Peyer's patch (tissue), 4 donors: ENCODE data around the gene SPOCD1. TPM values are rescaled to one million over a fixed set of nuclear protein-coding genes. Genes with fewer than 3 reads are reported as not detected.

ENCODE experiments used
- DNase-seq, 3 donors: peaks; one replicate each; pipeline ENCODE4 v3.0.0-alpha.2; 2017 to 2019
- H3K27ac ChIP-seq, 4 donors: fragments of 200-600 bp; sonication (generic); one replicate each; pipeline ENCODE4 v1.5.1; 2016 to 2019
- H3K27me3 ChIP-seq, 2 donors: fragments of 200-600 bp; sonication (generic); one replicate each; pipeline ENCODE4 v1.5.1; 2019
- H3K36me3 ChIP-seq, 3 donors: fragments of 200-600 bp; sonication (generic); one replicate each; pipeline ENCODE4 v1.5.1; 2016 to 2019
- H3K4me1 ChIP-seq, 4 donors: fragments of 200-600 bp; sonication (generic); one replicate each; pipeline ENCODE4 v1.5.1; 2016 to 2019
- H3K4me3 ChIP-seq, 4 donors: fragments of 200-600 bp; sonication (generic); 1 replicate in 3 of 4; 2 replicates in 1 of 4; pipeline ENCODE4 v1.5.1; 2016 to 2019; ENCODE audit warnings: mild to moderate bottlenecking in 1 of 4
- H3K9me3 ChIP-seq, 4 donors: fragments of 200-600 bp; sonication (generic); one replicate each; pipeline ENCODE4 v1.5.1; 2016 to 2019; ENCODE audit warnings: mild to moderate bottlenecking in 1 of 4
- CTCF ChIP-seq, 6 experiments: fragments of 450-650 bp in 4 of 6; fragments of 200-600 bp in 2 of 6; sonication (generic) in 1 of 6; IDR thresholded peaks; one replicate each; pipeline ENCODE4 v1.5.1; 2017 to 2019; ENCODE audit warnings: antibody characterized with exemption in 6 of 6, mild to moderate bottlenecking in 3 of 6, moderate library complexity in 1 of 6
- POLR2A ChIP-seq, 2 donors: fragments of 450-650 bp; IDR thresholded peaks; one replicate each; pipeline ENCODE4 v1.5.1; 2017; ENCODE audit warnings: antibody characterized with exemption in 2 of 2, mild to moderate bottlenecking in 2 of 2, moderate library complexity in 2 of 2
- total RNA-seq, 4 donors: library from RNA; depleted of rRNA; stranded (reverse); fragments of >200 nt; gene quantifications; one replicate each; pipeline ENCODE4 v1.1.0, GENCODE V29; 2016

Gene SPOCD1
- total RNA-seq, 4 donors from 2014 or later: 0.80 to 3.3 TPM; not detected in 2

DNA sequence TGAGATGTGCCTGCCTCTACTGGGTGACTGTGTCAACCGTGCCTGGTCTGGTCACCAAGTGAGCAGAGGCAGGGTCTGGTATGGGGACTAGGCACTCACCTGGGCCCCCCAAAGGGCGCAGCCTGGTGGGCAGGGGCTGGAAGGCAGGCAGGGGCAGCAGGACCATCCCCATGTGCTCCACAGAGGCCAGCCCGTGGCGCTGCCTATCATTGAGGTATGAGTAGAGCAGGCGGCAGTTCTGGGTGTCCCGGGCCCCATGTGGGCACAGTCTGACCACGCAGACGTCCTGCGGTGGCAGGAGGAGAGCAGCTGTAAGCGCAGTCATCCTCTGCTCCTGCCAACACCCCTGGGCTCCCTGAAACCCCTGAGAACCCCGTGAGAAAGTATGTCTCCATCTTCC is 23.7 kb downstream of the SPOCD1 start:
- Histone ChIP-seq H3K36me3 (no peaks in the 10 kb centered on the region), H3K4me3 (no peak overlapping the region), H3K27me3 (no peaks in the 10 kb centered on the region), H3K4me1 (peaks cover 0 to 9% (median 2%) of the 10 kb centered on the region in 4 donors), H3K27ac (no peak overlapping the region), H3K9me3 (no peaks in the 10 kb centered on the region)
- peak in 2 of 3 donors; percentile 39 to 41 for DNase-seq
- TF ChIP-seq POLR2A (IDR thresholded peaks at IDR 0.05) (no peak), CTCF (IDR thresholded peaks at IDR 0.05) (no peak)

GRCh38 chr1:31791131-31791858 is 24.5 kb downstream of the SPOCD1 start:
- TF ChIP-seq POLR2A (IDR thresholded peaks at IDR 0.05) (no peak), CTCF (IDR thresholded peaks at IDR 0.05) (no peak)
- H3K9me3 ChIP-seq: no peaks in the 10 kb centered on the region
- peak in 1 of 3 donors; percentile 33 for DNase-seq
- no peaks in the 10 kb centered on the region for H3K36me3 ChIP-seq
- no peak overlapping the region for H3K27ac ChIP-seq
- H3K4me1 ChIP-seq: peaks cover 0 to 9% (median 2%) of the 10 kb centered on the region in 4 donors
- no peaks in the 10 kb centered on the region for H3K27me3 ChIP-seq
- H3K4me3 ChIP-seq: no peak overlapping the region

- peak in 1 of 3 donors; percentile 38 for DNase-seq
- TF ChIP-seq POLR2A (IDR thresholded peaks at IDR 0.05) (no peak), CTCF (IDR thresholded peaks at IDR 0.05) (no peak)
- Histone ChIP-seq H3K9me3 (no peaks in the 10 kb centered on the region), H3K27me3 (no peaks in the 10 kb centered on the region), H3K4me1 (peaks cover 0 to 9% (median 2%) of the 10 kb centered on the region in 4 donors), H3K36me3 (no peaks in the 10 kb centered on the region), H3K4me3 (no peak overlapping the region), H3K27ac (no peak overlapping the region)
These were observed 25.2 kb downstream of the SPOCD1 start for GRCh38 chr1:31790641-31791091.

DNA sequence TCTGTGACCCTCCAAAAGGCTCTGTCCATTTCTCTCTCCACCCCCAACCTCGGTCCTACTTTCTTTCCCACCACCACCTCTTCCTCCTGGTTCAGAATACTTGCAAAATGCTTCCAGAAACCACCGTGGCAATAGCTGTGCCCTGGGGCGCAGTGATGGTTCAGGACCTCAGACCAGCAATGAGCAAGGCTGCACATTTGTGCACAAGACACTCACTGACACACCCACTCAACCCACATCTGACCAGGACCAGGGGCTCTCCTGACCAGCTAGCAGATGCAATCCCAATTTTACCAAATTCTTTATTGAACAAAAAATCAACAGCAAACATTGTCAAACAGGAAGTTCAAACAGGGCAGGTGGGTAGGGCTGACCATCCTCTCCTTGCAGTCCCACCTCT is 25.7 kb downstream of the SPOCD1 start:
- H3K4me1 ChIP-seq: peaks cover 0 to 9% (median 2%) of the 10 kb centered on the region in 4 donors
- no peaks in the 10 kb centered on the region for H3K36me3 ChIP-seq
- no peak overlapping the region for H3K27ac ChIP-seq
- peak in 1 of 3 donors; percentile 32 for DNase-seq
- H3K27me3 ChIP-seq: no peaks in the 10 kb centered on the region
- no peak overlapping the region for H3K4me3 ChIP-seq
- no peaks in the 10 kb centered on the region for H3K9me3 ChIP-seq
- TF ChIP-seq POLR2A (IDR thresholded peaks at IDR 0.05) (no peak), CTCF (IDR thresholded peaks at IDR 0.05) (no peak)

DNA sequence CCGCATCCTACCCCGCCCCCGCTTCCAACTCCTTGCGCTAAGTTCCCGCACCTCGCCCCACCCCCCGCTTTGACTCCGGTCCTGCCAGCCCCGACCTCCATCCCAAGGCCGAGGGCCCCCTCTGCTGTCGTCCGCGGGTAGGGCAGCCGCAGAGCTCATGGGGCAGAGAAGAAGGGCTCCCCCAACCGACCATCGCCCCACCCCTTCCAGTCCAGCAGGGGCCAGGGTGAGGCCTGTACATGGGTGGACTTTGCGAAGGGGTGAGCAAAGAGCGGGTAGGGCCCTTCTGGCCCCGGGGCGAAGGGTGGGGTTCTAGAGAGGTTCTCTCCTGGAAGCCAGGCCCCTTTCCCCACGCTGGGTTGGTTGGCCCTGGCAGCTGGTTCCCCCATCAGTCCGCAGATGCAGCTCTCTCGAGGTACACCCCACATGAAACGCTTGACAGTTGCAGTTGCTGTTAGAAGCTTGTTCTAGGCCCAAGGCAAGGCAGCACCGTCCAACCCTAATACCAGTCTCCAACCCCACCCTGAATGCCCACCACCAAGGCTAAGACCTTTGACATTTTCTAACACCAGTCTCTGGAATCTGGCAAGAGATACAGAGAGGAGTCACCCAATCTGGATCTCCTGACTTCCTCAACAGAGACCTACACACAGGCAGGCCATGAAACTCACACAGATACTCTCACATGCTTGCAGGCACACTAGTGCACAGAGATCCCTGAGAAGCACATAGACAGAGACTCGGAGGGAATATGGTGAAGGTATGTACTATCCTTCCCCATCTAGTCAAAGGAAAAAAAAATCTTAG is 26.4 kb downstream of the SPOCD1 start:
- DNase-seq: peak; percentile 98 to 100 (median 99)
- peak overlapping the region; percentile 77 to 85 (median 78) for H3K27ac ChIP-seq
- H3K9me3 ChIP-seq: no peaks in the 10 kb centered on the region
- H3K36me3 ChIP-seq: no peaks in the 10 kb centered on the region
- no peaks in the 10 kb centered on the region for H3K27me3 ChIP-seq
- TF ChIP-seq CTCF (IDR thresholded peaks at IDR 0.05) (peak; percentile 94 to 98 (median 95)), POLR2A (IDR thresholded peaks at IDR 0.05) (no peak)
- H3K4me1 ChIP-seq: peaks cover 0 to 9% (median 2%) of the 10 kb centered on the region in 4 donors
- H3K4me3 ChIP-seq: peak overlapping the region; percentile 63 to 77 (median 65)
